IMR-90 (cell line): ENCODE measurements around the gene MAFB. TPM values are rescaled to one million over a fixed set of nuclear protein-coding genes. Genes with fewer than 3 reads are reported as not detected.

Experiments used
- ATAC-seq: fragments of 200-7000 bp; cut with Tn5 transposase; 2 replicates; pipeline ENCODE4 v1.9.1; 2020; ENCODE audit warnings: low read depth, mild to moderate bottlenecking, moderate library complexity
- BruUV-seq: library from RNA; stranded (reverse); fragments of 400-500 nt; replicated peaks from 2 replicates; lab custom pipeline; 2021; lab: Mats Ljungman, UMichigan
- CTCF ChIA-PET: fragments of 300-600 bp; formaldehyde crosslinking; extraction: SDS; loops from one replicate; lab custom pipeline; 2021; ENCODE audit warnings: antibody characterized with exemption; lab: Yijun Ruan, JAX
- POLR2A ChIA-PET: fragments of 300-600 bp; sonication (Branson Sonifier 250); formaldehyde crosslinking; loops from one replicate; lab custom pipeline; 2022; ENCODE audit warnings: antibody characterized with exemption; ENCODE audit not compliant: unreplicated experiment; lab: Charles Lee
- DNase-seq: peaks from one replicate; pipeline ENCODE4 v3.0.0; 2013
- H2AFZ ChIP-seq: replicated peaks from 2 replicates; pipeline ENCODE3; 2013; ENCODE audit warnings: low read length, mild to moderate bottlenecking; ENCODE audit not compliant: poor library complexity
- H2AK5ac ChIP-seq: 2 replicates; pipeline ENCODE4 v1.6.1; 2013; ENCODE audit warnings: low read depth, low read length, inconsistent platforms
- H2AK9ac ChIP-seq: replicated peaks from 2 replicates; pipeline ENCODE3; 2013; ENCODE audit warnings: mild to moderate bottlenecking, low read depth, low read length, moderate library complexity; ENCODE audit not compliant: poor library complexity
- H2BK120ac ChIP-seq: 2 replicates; pipeline ENCODE4 v1.6.1; 2013; ENCODE audit warnings: low read depth, low read length, inconsistent platforms
- H2BK15ac ChIP-seq: 3 replicates; pipeline ENCODE4 v1.6.1; 2013; ENCODE audit warnings: low read depth, low read length, inconsistent platforms
- H2BK20ac ChIP-seq: 2 replicates; pipeline ENCODE4 v1.6.1; 2013; ENCODE audit warnings: low read depth, mild to moderate bottlenecking, inconsistent platforms, low read length, moderate library complexity
- H2BK5ac ChIP-seq: 2 replicates; pipeline ENCODE4 v1.6.1; 2013; ENCODE audit warnings: mild to moderate bottlenecking, low read depth, low read length, inconsistent platforms; ENCODE audit not compliant: poor library complexity, severe bottlenecking
- H3K14ac ChIP-seq: replicated peaks from 2 replicates; pipeline ENCODE4 v1.6.1; 2013; ENCODE audit warnings: low read depth, low read length, inconsistent platforms
- H3K18ac ChIP-seq: 2 replicates; pipeline ENCODE4 v1.6.1; 2013; ENCODE audit warnings: low read depth, low read length, control low read depth
- H3K23ac ChIP-seq: 2 replicates; pipeline ENCODE4 v1.6.1; 2013; ENCODE audit warnings: low read depth, low read length, inconsistent platforms
- H3K27ac ChIP-seq: 2 replicates; pipeline ENCODE4 v1.5.1; 2013; ENCODE audit warnings: mild to moderate bottlenecking, control low read depth, low read length; ENCODE audit not compliant: insufficient read depth
- H3K27me3 ChIP-seq: 2 replicates; pipeline ENCODE4 v1.6.1; 2013; ENCODE audit warnings: low read length; ENCODE audit not compliant: control insufficient read depth, insufficient read depth
- H3K36me3 ChIP-seq: 2 replicates; pipeline ENCODE4 v1.6.1; 2013; ENCODE audit warnings: low read length, mixed read lengths; ENCODE audit not compliant: control insufficient read depth, insufficient read depth
- H3K4ac ChIP-seq: 2 replicates; pipeline ENCODE4 v1.6.1; 2013; ENCODE audit warnings: low read depth, low read length, inconsistent platforms
- H3K4me1 ChIP-seq: 2 replicates; pipeline ENCODE4 v1.6.1; 2013; ENCODE audit warnings: low read length, mixed read lengths; ENCODE audit not compliant: control insufficient read depth, insufficient read depth
- H3K4me2 ChIP-seq: 2 replicates; pipeline ENCODE4 v1.6.1; 2013; ENCODE audit warnings: low read depth, mild to moderate bottlenecking, control low read depth, low read length, moderate library complexity
- H3K4me3 ChIP-seq: 2 replicates; pipeline ENCODE4 v1.5.1; 2013; ENCODE audit warnings: low read depth, mild to moderate bottlenecking, control low read depth, low read length, moderate library complexity; ENCODE audit not compliant: insufficient read depth
- H3K56ac ChIP-seq: 2 replicates; pipeline ENCODE4 v1.6.1; 2013; ENCODE audit warnings: low read length, inconsistent platforms; ENCODE audit not compliant: insufficient read depth; ENCODE audit errors: extremely low read depth
- H3K79me1 ChIP-seq, 2 experiments: 2 replicates each; pipeline ENCODE4 v1.6.1; 2013; ENCODE audit warnings: low read length in 2 of 2, inconsistent platforms in 1 of 2, low read depth in 1 of 2
- H3K9ac ChIP-seq: 2 replicates; pipeline ENCODE4 v1.6.1; 2013; ENCODE audit warnings: low read depth, low read length, control low read depth
- H3K9me1 ChIP-seq: 2 replicates; pipeline ENCODE4 v1.6.1; 2013; ENCODE audit warnings: low read length, inconsistent platforms; ENCODE audit not compliant: insufficient read depth
- H3K9me3 ChIP-seq: 2 replicates; pipeline ENCODE4 v1.6.1; 2013; ENCODE audit warnings: low read length; ENCODE audit not compliant: control insufficient read depth, insufficient read depth
- H4K20me1 ChIP-seq: 2 replicates; pipeline ENCODE4 v1.6.1; 2013; ENCODE audit warnings: low read length, inconsistent platforms; ENCODE audit not compliant: insufficient read depth
- H4K5ac ChIP-seq: 2 replicates; pipeline ENCODE4 v1.6.1; 2013; ENCODE audit warnings: mild to moderate bottlenecking, low read depth, low read length, control low read depth
- H4K8ac ChIP-seq, 2 experiments: 2 replicates each; pipeline ENCODE4 v1.6.1; 2013; ENCODE audit warnings: low read depth in 2 of 2, low read length in 2 of 2, control low read depth in 1 of 2, inconsistent platforms in 1 of 2
- H4K91ac ChIP-seq: 2 replicates; pipeline ENCODE4 v1.6.1; 2013; ENCODE audit warnings: low read depth, low read length, inconsistent platforms; ENCODE audit not compliant: insufficient read depth
- BHLHE40 ChIP-seq: fragments of 150-350 bp; IDR thresholded peaks from 2 replicates; pipeline ENCODE4 v1.6.1; 2016; ENCODE audit warnings: mild to moderate bottlenecking, low read depth, low read length
- CHD1 ChIP-seq: IDR thresholded peaks from 2 replicates; pipeline ENCODE4 v1.6.1; 2012; ENCODE audit warnings: low read depth, low read length, improper control_type of control experiment
- MAFK ChIP-seq: IDR thresholded peaks from 2 replicates; pipeline ENCODE4 v1.6.1; 2012; ENCODE audit warnings: low read depth, low read length, improper control_type of control experiment
- MAZ ChIP-seq: IDR thresholded peaks from 2 replicates; pipeline ENCODE4 v1.6.1; 2012; ENCODE audit warnings: low read depth, mild to moderate bottlenecking, low read length, improper control_type of control experiment, moderate library complexity, borderline replicate concordance
- MXI1 ChIP-seq: IDR thresholded peaks from 2 replicates; pipeline ENCODE4 v1.6.1; 2012; ENCODE audit warnings: low read depth, mild to moderate bottlenecking, low read length, moderate library complexity, borderline replicate concordance
- POLR2A ChIP-seq: IDR thresholded peaks from 2 replicates; pipeline ENCODE4 v1.6.1; 2012; ENCODE audit warnings: mild to moderate bottlenecking, low read depth, low read length
- RAD21 ChIP-seq: IDR thresholded peaks from 2 replicates; pipeline ENCODE4 v1.6.1; 2012; ENCODE audit warnings: low read length, improper control_type of control experiment
- RCOR1 ChIP-seq: IDR thresholded peaks from 2 replicates; pipeline ENCODE4 v1.6.1; 2012; ENCODE audit warnings: mild to moderate bottlenecking, low read length, improper control_type of control experiment; ENCODE audit not compliant: insufficient replicate concordance
- WGBS, 2 experiments: methylation state at CpG; one replicate each; pipeline versions ENCODE4 v1.1.5 to v1.1.7; 2013; ENCODE audit warnings: missing lambda C conversion rate in 2 of 2; ENCODE audit not compliant: insufficient read length in 1 of 2; ENCODE audit errors: extremely low coverage in 2 of 2; 5-methylcytosine and 5-hydroxymethylcytosine counted together
- dilution Hi-C: fragments of 300-500 bp; cut with HindIII; formaldehyde crosslinking; loops from one replicate; pipeline ENCODE4 v1.14.3; 2018; ENCODE audit warnings: low sequenced_read_pairs; ENCODE audit not compliant: unreplicated experiment
- in situ Hi-C: fragments of 300-500 bp; cut with MboI; formaldehyde crosslinking; loops from 3 replicates; pipeline ENCODE4 v1.14.3; 2019; ENCODE audit warnings: low sequenced_read_pairs, inconsistent platforms, mixed read lengths
- intact Hi-C: fragments of 100-400 bp; cut with micrococcal nuclease; formaldehyde crosslinking; loops from 2 replicates; pipeline ENCODE4 v1.10.0; 2022
- polyA plus RNA-seq, 3 experiments: library from polyadenylated mRNA; depleted of rRNA; stranded (reverse); fragments of >200 nt; gene quantifications; 2 replicates each; pipeline ENCODE4 v1.2.3, GENCODE V29; 2012; ENCODE audit warnings: low replicate concordance in 1 of 3
- total RNA-seq: library from RNA; depleted of rRNA; stranded (reverse); fragments of >200 nt; gene quantifications from 2 replicates; pipeline ENCODE4 v1.2.3, GENCODE V29; 2012
- TF ChIP-seq, protein P1 (sequence below): fragments of 150-350 bp; IDR thresholded peaks from 2 replicates; pipeline ENCODE4 v1.6.1; 2016; ENCODE audit warnings: low read depth, mild to moderate bottlenecking, low read length, moderate library complexity, borderline replicate concordance

MAFB gene
- total and polyA plus RNA-seq, 2 of the 4 experiments (the other 2 are of a cell fraction): 0.07 TPM; not detected in 1

DNA sequence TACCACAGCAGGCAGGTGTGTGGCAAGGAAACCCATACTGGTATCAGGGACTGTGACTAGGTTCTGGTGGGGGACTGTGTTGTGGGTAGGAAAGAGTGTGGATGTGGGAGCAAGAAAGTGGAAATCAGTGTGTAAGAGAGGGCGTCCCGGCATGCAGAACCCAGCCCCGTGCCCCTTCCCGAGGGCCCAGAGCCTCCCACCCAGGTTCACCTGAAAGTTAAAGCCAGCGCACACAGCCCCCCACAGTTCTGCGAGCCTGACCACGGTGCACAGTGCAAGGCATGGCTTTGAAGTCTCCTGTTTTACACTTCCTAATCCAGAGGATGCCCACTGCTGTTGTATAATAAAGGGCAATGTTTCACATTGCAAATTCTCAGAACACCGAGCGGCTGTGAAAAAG is 22.7 kb downstream of the MAFB start:
- in situ Hi-C loops (no loop called here), dilution Hi-C loops (no loop called here), intact Hi-C loops (no loop called here)
- H2BK120ac ChIP-seq: no peak overlapping the region
- POLR2A ChIA-PET: no interaction called here
- no peak overlapping the region for H2BK15ac ChIP-seq
- no peak overlapping the region for H3K4ac ChIP-seq
- no peaks in the 10 kb centered on the region for H3K9me3 ChIP-seq
- no peaks in the 10 kb centered on the region for H3K4me1 ChIP-seq
- no peak overlapping the region for H4K5ac ChIP-seq
- no peak overlapping the region for H4K8ac ChIP-seq
- H2AK9ac ChIP-seq: no peak overlapping the region
- DNase-seq (no peak), ATAC-seq (no peak)
- no peak overlapping the region for H2BK5ac ChIP-seq
- H3K56ac ChIP-seq: no peak overlapping the region
- no TSS peak for BruUV-seq
- peaks cover 8% of the 10 kb centered on the region; the same call in 1 of the 2 replicates for H3K27me3 ChIP-seq
- no peak overlapping the region for H2AFZ ChIP-seq
- H3K4me2 ChIP-seq: no peak overlapping the region
- H3K9ac ChIP-seq: no peak overlapping the region
- no peaks in the 10 kb centered on the region for H3K79me1 ChIP-seq
- H4K20me1 ChIP-seq: no peaks in the 10 kb centered on the region
- no peak overlapping the region for H4K91ac ChIP-seq
- TF ChIP-seq RAD21 (no peak), CHD1 (no peak), MAFK (no peak), MXI1 (no peak), BHLHE40 (no peak), MAZ (no peak), POLR2A (no peak), RCOR1 (no peak)
- TF ChIP-seq, protein P1, sequence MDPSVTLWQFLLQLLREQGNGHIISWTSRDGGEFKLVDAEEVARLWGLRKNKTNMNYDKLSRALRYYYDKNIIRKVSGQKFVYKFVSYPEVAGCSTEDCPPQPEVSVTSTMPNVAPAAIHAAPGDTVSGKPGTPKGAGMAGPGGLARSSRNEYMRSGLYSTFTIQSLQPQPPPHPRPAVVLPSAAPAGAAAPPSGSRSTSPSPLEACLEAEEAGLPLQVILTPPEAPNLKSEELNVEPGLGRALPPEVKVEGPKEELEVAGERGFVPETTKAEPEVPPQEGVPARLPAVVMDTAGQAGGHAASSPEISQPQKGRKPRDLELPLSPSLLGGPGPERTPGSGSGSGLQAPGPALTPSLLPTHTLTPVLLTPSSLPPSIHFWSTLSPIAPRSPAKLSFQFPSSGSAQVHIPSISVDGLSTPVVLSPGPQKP: no peak
- H3K14ac ChIP-seq: no peak overlapping the region
- CTCF ChIA-PET: no interaction called here
- no peak overlapping the region for H3K18ac ChIP-seq
- peaks cover 4% of the 10 kb centered on the region; the same call in 1 of the 2 replicates for H3K9me1 ChIP-seq
- no peak overlapping the region for H2AK5ac ChIP-seq
- 57% methylated on average over 6 of the region's 9 CpGs; no CpG with 5 or more reads in 1 of the 2 experiments for WGBS, 2 experiments
- no peaks in the 10 kb centered on the region for H3K36me3 ChIP-seq
- no peak overlapping the region for H3K4me3 ChIP-seq
- no peak overlapping the region for H2BK20ac ChIP-seq
- no peak overlapping the region for H3K27ac ChIP-seq
- no peak overlapping the region for H3K23ac ChIP-seq
